WTC11 (cell line): Measurements from ENCODE around the gene RFC4.

Source experiments
- AFF4 ChIP-seq: sonication (generic); formaldehyde crosslinking; IDR thresholded peaks from 2 replicates; pipeline ENCODE4 v1.8.1; 2023; ENCODE audit warnings: mild to moderate bottlenecking, missing genetic modification reagents, borderline replicate concordance
- ARID4B ChIP-seq: sonication (generic); formaldehyde crosslinking; IDR thresholded peaks from 2 replicates; pipeline ENCODE4 v1.8.0; 2023; ENCODE audit warnings: missing genetic modification reagents, mild to moderate bottlenecking, borderline replicate concordance
- CREB1 ChIP-seq: sonication (generic); formaldehyde crosslinking; IDR thresholded peaks from 2 replicates; pipeline ENCODE4 v1.8.0; 2023; ENCODE audit warnings: mild to moderate bottlenecking, missing genetic modification reagents
- CTCF ChIP-seq: fragments of 200-600 bp; IDR thresholded peaks from 2 replicates; pipeline ENCODE4 v1.8.0; 2022; ENCODE audit warnings: antibody characterized with exemption
- FOXK1 ChIP-seq: sonication (generic); formaldehyde crosslinking; IDR thresholded peaks from 2 replicates; pipeline ENCODE4 v1.8.0; 2022; ENCODE audit warnings: mild to moderate bottlenecking, moderate library complexity, missing genetic modification reagents
- IRF2 ChIP-seq: sonication (generic); formaldehyde crosslinking; IDR thresholded peaks from 2 replicates; pipeline ENCODE4 v1.8.0; 2022; ENCODE audit warnings: low read depth, missing genetic modification reagents, borderline replicate concordance
- NFYB ChIP-seq: sonication (generic); formaldehyde crosslinking; conservative IDR thresholded peaks from 2 replicates; pipeline ENCODE4 v1.8.0; 2022; ENCODE audit warnings: low read depth, missing genetic modification reagents
- PRDM15 ChIP-seq: sonication (generic); formaldehyde crosslinking; IDR thresholded peaks from 2 replicates; pipeline ENCODE4 v1.8.0; 2022; ENCODE audit warnings: missing genetic modification reagents
- STAT6 ChIP-seq: sonication (generic); formaldehyde crosslinking; conservative IDR thresholded peaks from 2 replicates; pipeline ENCODE4 v1.8.1; 2023; ENCODE audit warnings: mild to moderate bottlenecking, low read depth, missing genetic modification reagents, moderate library complexity
- TCF7 ChIP-seq: sonication (generic); formaldehyde crosslinking; IDR thresholded peaks from 2 replicates; pipeline ENCODE4 v1.8.0; 2022; ENCODE audit warnings: mild to moderate bottlenecking, low read depth, missing genetic modification reagents, moderate library complexity
- USF2 ChIP-seq: sonication (generic); formaldehyde crosslinking; IDR thresholded peaks from 2 replicates; pipeline ENCODE4 v1.8.1; 2023; ENCODE audit warnings: mild to moderate bottlenecking, missing genetic modification reagents, moderate library complexity

GRCh38 chr3:186815435-186815834 is 9.2 kb upstream of the RFC4 start:
- TF ChIP-seq FOXK1 (no peak), IRF2 (CRISPR knock-in tag) (no peak), TCF7 (CRISPR knock-in tag) (no peak), ARID4B (CRISPR knock-in tag) (no peak), CTCF (no peak), STAT6 (CRISPR knock-in tag) (no peak), PRDM15 (no peak), AFF4 (CRISPR knock-in tag) (no peak), CREB1 (no peak), NFYB (CRISPR knock-in tag) (no peak), USF2 (CRISPR knock-in tag) (no peak)
